Measurements from ENCODE around the gene IHH.

IHH gene

GRCh38 chr2:219017201-219017931 lies 43.4 kb downstream of the IHH start:
- WGBS (ENCODE audit: insufficient coverage): 89% methylated on average over 9 of the region's 14 CpGs
- H3K36me3 ChIP-seq (ENCODE audit: control insufficient read depth in 4 of 4, insufficient read depth in 4 of 4, low read length in 3 of 4): no peaks in the 10 kb centered on the region
- no peak overlapping the region for H3K27ac ChIP-seq (ENCODE audit: insufficient read depth in 1 of 2, low read depth in 1 of 2, low read length in 2 of 2, poor library complexity in 1 of 2, severe bottlenecking in 2 of 2)
- ChIA-PET POLR2A (no interaction called here), CTCF (interaction anchor here (0.7 to 2.7 kb wide), 9 partner anchors 9 to 282 kb away, joined by 3 to 12 read pairs (median 7); no protein-coding TSS in a partner anchor)
- no peak for DNase-seq
- no peaks in the 10 kb centered on the region for H3K9me3 ChIP-seq (ENCODE audit: control extremely low read depth in 1 of 5, control insufficient read depth in 4 of 5, insufficient read depth in 2 of 5, low read depth in 1 of 5, low read length in 4 of 5)
- no peaks in the 10 kb centered on the region for H3K4me1 ChIP-seq (ENCODE audit: control extremely low read depth in 1 of 4, control insufficient read depth in 4 of 4, insufficient read depth in 4 of 4, low read length in 3 of 4)
- H3K4me3 ChIP-seq (ENCODE audit: control insufficient read depth in 1 of 7, extremely low read depth in 1 of 7, insufficient read depth in 4 of 7, low read depth in 2 of 7, low read length in 6 of 7): no peak overlapping the region
- peaks cover 0 to 19% (median 15%) of the 10 kb centered on the region in 5 experiments for H3K27me3 ChIP-seq (replicated peaks in 2 of 5; ENCODE audit: control insufficient read depth in 4 of 5, insufficient read depth in 5 of 5, low read length in 4 of 5)

GRCh38 chr2:219016721-219017120 lies 44.0 kb downstream of the IHH start:
- Histone ChIP-seq H3K9me3 (ENCODE audit: control extremely low read depth in 1 of 5, control insufficient read depth in 4 of 5, insufficient read depth in 2 of 5, low read depth in 1 of 5, low read length in 4 of 5) (peaks cover 0 to 1% (median 0%) of the 10 kb centered on the region in 5 experiments), H3K27me3 (replicated peaks in 2 of 5; ENCODE audit: control insufficient read depth in 4 of 5, insufficient read depth in 5 of 5, low read length in 4 of 5) (peaks cover 0 to 20% (median 13%) of the 10 kb centered on the region in 5 experiments), H3K4me1 (ENCODE audit: control extremely low read depth in 1 of 4, control insufficient read depth in 4 of 4, insufficient read depth in 4 of 4, low read length in 3 of 4) (no peaks in the 10 kb centered on the region), H3K36me3 (ENCODE audit: control insufficient read depth in 4 of 4, insufficient read depth in 4 of 4, low read length in 3 of 4) (no peaks in the 10 kb centered on the region), H3K4me3 (ENCODE audit: control insufficient read depth in 1 of 7, extremely low read depth in 1 of 7, insufficient read depth in 4 of 7, low read depth in 2 of 7, low read length in 6 of 7) (no peak overlapping the region), H3K27ac (ENCODE audit: insufficient read depth in 1 of 2, low read depth in 1 of 2, low read length in 2 of 2, poor library complexity in 1 of 2, severe bottlenecking in 2 of 2) (no peak overlapping the region)
- DNase-seq: no peak
- ChIA-PET POLR2A (no interaction called here), CTCF (interaction anchor here (0.7 to 2.3 kb wide), 8 partner anchors 10 to 283 kb away, joined by 3 to 12 read pairs (median 4); no protein-coding TSS in a partner anchor)
- WGBS (ENCODE audit: insufficient coverage): 83% methylated on average over 9 of the region's 11 CpGs

- ChIA-PET POLR2A (no interaction called here), CTCF (interaction anchor here (0.8 to 7.7 kb wide), 6 partner anchors 9 to 143 kb away, joined by 3 to 57 read pairs (median 6); no protein-coding TSS in a partner anchor)
- WGBS (ENCODE audit: insufficient coverage): 86% methylated on average over 2 of the region's 5 CpGs
Measured at GRCh38 chr2:219010873-219011272, 49.8 kb downstream of the IHH start.

DNA sequence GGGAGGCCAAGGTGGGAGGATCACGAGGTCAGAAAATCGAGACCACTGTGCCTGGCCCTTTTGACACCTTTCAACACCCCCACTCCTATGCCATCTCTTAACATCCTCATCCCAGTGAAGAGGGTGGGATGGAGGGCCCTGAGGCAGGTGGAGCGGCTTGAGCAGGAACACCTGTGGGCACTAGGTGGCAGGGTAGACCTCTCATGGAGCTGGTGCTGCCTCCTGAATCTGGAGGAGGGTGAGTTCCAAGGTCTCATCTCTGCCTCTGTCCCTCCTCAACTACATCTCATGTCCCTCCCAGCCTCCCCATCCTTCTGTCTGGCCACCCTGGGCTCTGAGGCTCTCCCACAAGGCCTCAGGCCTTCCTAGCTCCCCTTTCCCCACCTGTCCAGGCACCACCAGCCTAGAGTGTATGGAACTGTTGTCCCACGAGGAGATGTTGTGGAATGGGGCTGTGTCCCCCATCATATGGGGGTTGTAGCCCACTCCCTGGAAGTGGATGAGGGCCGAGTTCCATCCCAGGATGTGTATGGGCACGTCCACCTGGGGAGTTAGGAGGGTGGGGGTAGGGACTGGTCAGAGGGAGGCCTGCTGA lies 50.5 kb downstream of the IHH start:
- Histone ChIP-seq H3K36me3 (ENCODE audit: control insufficient read depth in 4 of 4, insufficient read depth in 4 of 4, low read length in 3 of 4) (no peaks in the 10 kb centered on the region), H3K9me3 (ENCODE audit: control extremely low read depth in 1 of 5, control insufficient read depth in 4 of 5, insufficient read depth in 2 of 5, low read depth in 1 of 5, low read length in 4 of 5) (peaks cover 0 to 4% (median 0%) of the 10 kb centered on the region in 5 experiments), H3K27me3 (replicated peaks in 2 of 5; ENCODE audit: control insufficient read depth in 4 of 5, insufficient read depth in 5 of 5, low read length in 4 of 5) (peaks cover 7 to 43% (median 12%) of the 10 kb centered on the region in 5 experiments), H3K27ac (ENCODE audit: insufficient read depth in 1 of 2, low read depth in 1 of 2, low read length in 2 of 2, poor library complexity in 1 of 2, severe bottlenecking in 2 of 2) (no peak overlapping the region), H3K4me1 (ENCODE audit: control extremely low read depth in 1 of 4, control insufficient read depth in 4 of 4, insufficient read depth in 4 of 4, low read length in 3 of 4) (no peaks in the 10 kb centered on the region), H3K4me3 (ENCODE audit: control insufficient read depth in 1 of 7, extremely low read depth in 1 of 7, insufficient read depth in 4 of 7, low read depth in 2 of 7, low read length in 6 of 7) (no peak overlapping the region)
- DNase-seq: peak in 1 of 3 donors; percentile 45
- WGBS (ENCODE audit: insufficient coverage): 70% methylated on average over 2 of the region's 6 CpGs
- ChIA-PET CTCF (interaction anchor here (0.7 to 7.7 kb wide), 9 partner anchors 9 to 144 kb away, joined by 3 to 57 read pairs (median 5); no protein-coding TSS in a partner anchor), POLR2A (no interaction called here)

More at GRCh38 chr2:219010873-219011272, 49.8 kb downstream of the IHH start:
- Histone ChIP-seq H3K9me3 (ENCODE audit: control extremely low read depth in 1 of 5, control insufficient read depth in 4 of 5, insufficient read depth in 2 of 5, low read depth in 1 of 5, low read length in 4 of 5) (peaks cover 0 to 4% (median 0%) of the 10 kb centered on the region in 5 experiments), H3K4me1 (ENCODE audit: control extremely low read depth in 1 of 4, control insufficient read depth in 4 of 4, insufficient read depth in 4 of 4, low read length in 3 of 4) (no peaks in the 10 kb centered on the region), H3K36me3 (ENCODE audit: control insufficient read depth in 4 of 4, insufficient read depth in 4 of 4, low read length in 3 of 4) (no peaks in the 10 kb centered on the region), H3K27ac (ENCODE audit: insufficient read depth in 1 of 2, low read depth in 1 of 2, low read length in 2 of 2, poor library complexity in 1 of 2, severe bottlenecking in 2 of 2) (no peak overlapping the region), H3K4me3 (ENCODE audit: control insufficient read depth in 1 of 7, extremely low read depth in 1 of 7, insufficient read depth in 4 of 7, low read depth in 2 of 7, low read length in 6 of 7) (no peak overlapping the region), H3K27me3 (replicated peaks in 2 of 5; ENCODE audit: control insufficient read depth in 4 of 5, insufficient read depth in 5 of 5, low read length in 4 of 5) (peaks cover 7 to 37% (median 10%) of the 10 kb centered on the region in 5 experiments)
- DNase-seq: no peak

DNA sequence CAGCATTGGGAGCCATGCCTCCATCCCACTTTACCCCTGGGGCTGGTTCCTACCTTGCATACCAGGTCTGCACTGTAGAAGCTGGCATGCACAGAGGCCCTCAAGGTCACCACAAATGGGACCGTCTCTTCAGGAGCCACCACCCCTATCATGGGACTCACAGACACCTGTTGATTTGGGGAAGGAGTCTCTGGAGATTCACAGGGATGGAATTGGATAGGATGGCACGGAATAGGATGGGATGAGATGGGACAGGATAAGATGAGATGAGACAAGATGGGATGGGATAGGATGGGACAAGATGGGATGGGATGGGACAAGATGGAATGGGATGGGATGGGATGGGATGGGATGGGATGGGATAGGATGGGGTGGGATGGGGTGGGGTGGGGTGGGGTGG lies 51.4 kb downstream of the IHH start:
- Histone ChIP-seq H3K27me3 (replicated peaks in 2 of 5; ENCODE audit: control insufficient read depth in 4 of 5, insufficient read depth in 5 of 5, low read length in 4 of 5) (peaks cover 4 to 52% (median 15%) of the 10 kb centered on the region in 5 experiments), H3K27ac (ENCODE audit: insufficient read depth in 1 of 2, low read depth in 1 of 2, low read length in 2 of 2, poor library complexity in 1 of 2, severe bottlenecking in 2 of 2) (no peak overlapping the region), H3K4me1 (ENCODE audit: control extremely low read depth in 1 of 4, control insufficient read depth in 4 of 4, insufficient read depth in 4 of 4, low read length in 3 of 4) (no peaks in the 10 kb centered on the region), H3K4me3 (ENCODE audit: control insufficient read depth in 1 of 7, extremely low read depth in 1 of 7, insufficient read depth in 4 of 7, low read depth in 2 of 7, low read length in 6 of 7) (no peak overlapping the region), H3K36me3 (ENCODE audit: control insufficient read depth in 4 of 4, insufficient read depth in 4 of 4, low read length in 3 of 4) (no peaks in the 10 kb centered on the region), H3K9me3 (ENCODE audit: control extremely low read depth in 1 of 5, control insufficient read depth in 4 of 5, insufficient read depth in 2 of 5, low read depth in 1 of 5, low read length in 4 of 5) (peaks cover 0 to 4% (median 0%) of the 10 kb centered on the region in 5 experiments)
- ChIA-PET CTCF (interaction anchor here (0.7 to 7.7 kb wide), 7 partner anchors 10 to 145 kb away, joined by 3 to 57 read pairs (median 11); no protein-coding TSS in a partner anchor), POLR2A (no interaction called here)
- no peak for DNase-seq
- WGBS (ENCODE audit: insufficient coverage): no CpG with 5 or more reads among the region's 2 CpGs

Data from common myeloid progenitor, CD34-positive (primary cell).